Kidney epithelial cell (primary cell): Measurements from ENCODE around the gene S100A16. TPM values are rescaled to one million over a fixed set of nuclear protein-coding genes. Genes with fewer than 3 reads are reported as not detected.

ENCODE experiments used
- DNase-seq: peaks from one replicate; pipeline ENCODE4 v3.0.0-alpha.2; 2010; ENCODE audit warnings: low read depth
- H3K27me3 ChIP-seq: 2 replicates; pipeline ENCODE4 v1.6.0; 2011; ENCODE audit warnings: low read length; ENCODE audit not compliant: control insufficient read depth, insufficient read depth
- H3K36me3 ChIP-seq: 2 replicates; pipeline ENCODE4 v1.5.1; 2011; ENCODE audit warnings: low read length; ENCODE audit not compliant: control insufficient read depth, insufficient read depth
- H3K4me3 ChIP-seq: 2 replicates; pipeline ENCODE4 v1.5.1; 2011; ENCODE audit warnings: low read depth, mild to moderate bottlenecking, control low read depth, low read length
- total RNA-seq: library from RNA; depleted of rRNA; stranded (reverse); fragments of >200 nt; gene quantifications from 2 replicates; pipeline ENCODE4 v1.2.3, GENCODE V29; 2015
- TF ChIP-seq, protein P1 (sequence below): IDR thresholded peaks from 2 replicates; pipeline ENCODE4 v1.5.1; 2011; ENCODE audit warnings: mild to moderate bottlenecking, moderate library complexity, low read length, control low read depth, inconsistent platforms; ENCODE audit not compliant: insufficient read depth, poor library complexity, severe bottlenecking

The S100A16 gene
- total RNA-seq, 1 donor from 2014 or later = 480 TPM

DNA sequence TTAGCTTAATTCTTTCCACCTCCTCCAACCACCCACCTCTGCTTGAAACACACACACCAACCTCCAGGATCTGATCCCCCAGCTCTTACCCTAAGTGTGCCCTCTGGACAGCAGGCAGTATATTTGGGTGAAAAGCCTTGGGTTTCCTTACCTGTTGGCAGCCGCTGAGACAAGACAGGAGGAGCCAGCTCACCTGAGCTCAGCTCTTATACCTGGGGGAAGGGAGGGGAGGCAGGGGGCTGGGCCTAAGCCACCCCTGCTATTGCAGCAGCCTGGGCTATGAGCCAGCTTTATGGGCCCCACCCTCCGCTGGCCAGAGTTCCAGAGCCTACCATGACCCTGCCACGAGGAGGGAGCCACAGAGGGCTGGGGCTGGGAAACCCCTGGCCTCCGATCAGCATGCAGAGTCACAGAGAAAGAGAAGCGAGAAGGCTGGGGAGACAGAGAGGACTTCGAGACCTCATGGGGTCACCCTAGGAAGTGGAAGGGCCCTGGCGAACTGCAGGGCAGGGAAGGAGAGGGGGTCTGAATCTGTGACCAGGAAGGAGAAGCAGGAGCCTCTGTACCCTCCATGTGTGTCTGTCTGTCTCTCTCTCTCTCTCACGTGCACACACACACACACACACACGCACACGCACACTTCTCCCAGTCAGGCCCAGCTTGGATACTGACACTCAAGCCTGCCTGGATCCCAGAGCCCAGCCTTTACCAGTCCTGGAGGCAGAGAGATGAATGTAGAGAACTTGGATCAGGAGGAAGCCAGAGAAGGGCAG, 3.4 kb upstream of the S100A16 start, which contains the start of gene S100A14:
TSS of gene S100A14 (minus strand) at position 182 of the 773 bp plus-strand sequence. CDS start 467 bp downstream, outside the sequence.
- no peak for DNase-seq
- Histone ChIP-seq H3K27me3 (no peaks in the 10 kb centered on the region), H3K4me3 (no peak within 1 kb of the TSS), H3K36me3 (no peaks in the 10 kb centered on the region)
- TF ChIP-seq, protein P1, sequence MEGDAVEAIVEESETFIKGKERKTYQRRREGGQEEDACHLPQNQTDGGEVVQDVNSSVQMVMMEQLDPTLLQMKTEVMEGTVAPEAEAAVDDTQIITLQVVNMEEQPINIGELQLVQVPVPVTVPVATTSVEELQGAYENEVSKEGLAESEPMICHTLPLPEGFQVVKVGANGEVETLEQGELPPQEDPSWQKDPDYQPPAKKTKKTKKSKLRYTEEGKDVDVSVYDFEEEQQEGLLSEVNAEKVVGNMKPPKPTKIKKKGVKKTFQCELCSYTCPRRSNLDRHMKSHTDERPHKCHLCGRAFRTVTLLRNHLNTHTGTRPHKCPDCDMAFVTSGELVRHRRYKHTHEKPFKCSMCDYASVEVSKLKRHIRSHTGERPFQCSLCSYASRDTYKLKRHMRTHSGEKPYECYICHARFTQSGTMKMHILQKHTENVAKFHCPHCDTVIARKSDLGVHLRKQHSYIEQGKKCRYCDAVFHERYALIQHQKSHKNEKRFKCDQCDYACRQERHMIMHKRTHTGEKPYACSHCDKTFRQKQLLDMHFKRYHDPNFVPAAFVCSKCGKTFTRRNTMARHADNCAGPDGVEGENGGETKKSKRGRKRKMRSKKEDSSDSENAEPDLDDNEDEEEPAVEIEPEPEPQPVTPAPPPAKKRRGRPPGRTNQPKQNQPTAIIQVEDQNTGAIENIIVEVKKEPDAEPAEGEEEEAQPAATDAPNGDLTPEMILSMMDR = no peak

DNA sequence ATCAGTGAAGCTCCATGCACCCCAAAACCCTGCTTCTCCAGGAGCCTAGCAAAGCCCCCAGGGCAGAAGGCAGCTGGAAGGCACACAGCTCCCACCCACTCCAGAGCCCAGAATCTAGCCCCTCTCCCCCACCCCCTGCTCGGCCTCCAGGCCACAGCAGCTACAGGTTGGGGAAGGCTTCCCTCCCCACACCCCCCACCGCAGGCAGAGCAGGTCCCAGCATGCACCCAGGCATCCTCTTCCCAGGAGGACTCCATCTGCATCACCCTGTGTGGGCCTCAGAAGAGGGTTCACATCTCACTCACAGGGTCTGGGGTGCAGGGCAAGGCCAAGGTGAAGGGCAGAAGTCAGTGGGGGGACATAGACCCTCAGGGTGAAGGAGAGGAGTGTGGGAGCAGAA, 2.5 kb upstream of the S100A16 start:
- Histone ChIP-seq H3K27me3 (no peaks in the 10 kb centered on the region), H3K4me3 (no peak overlapping the region), H3K36me3 (no peaks in the 10 kb centered on the region)
- no peak for DNase-seq
- TF ChIP-seq, protein P1 = no peak

DNA sequence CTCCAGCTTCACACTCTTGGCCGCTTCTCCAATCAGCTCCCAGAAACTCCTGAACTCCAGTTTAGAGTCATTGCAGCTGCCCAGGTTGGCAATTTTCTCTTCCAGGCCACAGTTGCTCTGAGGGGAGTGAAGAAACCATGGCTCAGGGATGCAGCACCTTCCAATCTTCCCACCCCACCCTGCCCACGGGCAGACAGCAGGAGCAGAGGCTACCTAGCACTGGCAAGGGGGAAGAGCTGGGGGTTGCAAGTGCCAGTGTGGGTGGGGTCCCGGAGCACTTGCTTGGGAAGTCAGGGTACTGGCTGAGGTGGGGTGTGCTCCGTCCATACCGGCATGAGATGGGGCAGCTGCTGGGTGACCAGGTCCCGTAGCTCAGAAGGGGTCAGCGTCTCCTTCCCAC, 2.0 kb upstream of the S100A16 start:
- H3K27me3 ChIP-seq = no peaks in the 10 kb centered on the region
- H3K36me3 ChIP-seq = no peaks in the 10 kb centered on the region
- TF ChIP-seq, protein P1 = no peak
- H3K4me3 ChIP-seq = no peak overlapping the region
- no peak for DNase-seq

DNA sequence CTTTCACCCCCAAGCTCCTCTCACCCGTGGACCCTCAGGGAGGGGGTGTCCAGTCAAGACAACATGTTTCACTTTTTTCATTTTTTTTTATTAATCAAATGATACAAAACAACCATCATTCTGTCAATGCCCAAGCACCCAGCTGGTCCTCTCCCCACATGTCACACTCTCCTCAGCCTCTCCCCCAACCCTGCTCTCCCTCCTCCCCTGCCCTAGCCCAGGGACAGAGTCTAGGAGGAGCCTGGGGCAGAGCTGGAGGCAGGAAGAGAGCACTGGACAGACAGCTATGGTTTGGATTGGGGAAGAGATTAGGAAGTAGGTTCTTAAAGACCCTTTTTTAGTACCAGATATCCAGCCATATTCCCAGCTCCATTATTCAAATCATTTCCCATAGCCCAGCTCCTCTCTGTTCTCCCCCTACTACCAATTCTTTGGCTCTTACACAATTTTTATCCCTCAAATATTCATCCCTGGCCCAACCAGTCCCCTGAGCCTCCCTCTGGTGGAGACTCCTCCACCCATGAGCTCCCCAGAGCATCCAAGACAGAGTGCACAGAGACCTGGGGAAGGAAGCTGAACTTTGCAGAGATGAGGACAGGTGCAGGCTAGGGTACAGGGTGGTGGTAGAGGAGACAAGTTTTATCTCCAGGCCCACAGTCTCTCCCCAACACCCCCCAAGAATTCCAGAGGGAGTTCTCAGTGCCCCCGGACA, 1.4 kb upstream of the S100A16 start:
- Histone ChIP-seq H3K36me3 (no peaks in the 10 kb centered on the region), H3K27me3 (no peaks in the 10 kb centered on the region), H3K4me3 (no peak overlapping the region)
- DNase-seq = no peak
- TF ChIP-seq, protein P1 = no peak

GRCh38 chr1:153613406-153613805, 469 bp upstream of the S100A16 start:
- TF ChIP-seq, protein P1 = no peak

More at GRCh38 chr1:153613406-153613805, 469 bp upstream of the S100A16 start:
- Histone ChIP-seq H3K27me3 (no peaks in the 10 kb centered on the region), H3K36me3 (no peaks in the 10 kb centered on the region), H3K4me3 (peak overlapping the region; percentile 87)
- DNase-seq = no peak
